Measurements from ENCODE around the gene ANO6.

ANO6 gene

GRCh38 chr12:45342171-45342570 is 126.3 kb downstream of the ANO6 start:
- DNase-seq (ENCODE audit: extremely low read depth in 1 of 2, low read depth in 1 of 2), result no peak

- DNase-seq (ENCODE audit: extremely low read depth in 1 of 2, low read depth in 1 of 2), result no peak
Observed at GRCh38 chr12:45342848-45343247, 127.0 kb downstream of the ANO6 start.

GRCh38 chr12:45343269-45344051 is 127.6 kb downstream of the ANO6 start:
- no peak for DNase-seq (ENCODE audit: extremely low read depth in 1 of 2, low read depth in 1 of 2)

- DNase-seq (ENCODE audit: extremely low read depth in 1 of 2, low read depth in 1 of 2), result no peak
Observed at GRCh38 chr12:45348311-45348710, 132.4 kb downstream of the ANO6 start.

GRCh38 chr12:45348986-45349385 is 133.1 kb downstream of the ANO6 start:
- DNase-seq (ENCODE audit: extremely low read depth in 1 of 2, low read depth in 1 of 2), result no peak

- DNase-seq (ENCODE audit: extremely low read depth in 1 of 2, low read depth in 1 of 2), result no peak
Observed at GRCh38 chr12:45349916-45350315, 134.0 kb downstream of the ANO6 start.

DNA sequence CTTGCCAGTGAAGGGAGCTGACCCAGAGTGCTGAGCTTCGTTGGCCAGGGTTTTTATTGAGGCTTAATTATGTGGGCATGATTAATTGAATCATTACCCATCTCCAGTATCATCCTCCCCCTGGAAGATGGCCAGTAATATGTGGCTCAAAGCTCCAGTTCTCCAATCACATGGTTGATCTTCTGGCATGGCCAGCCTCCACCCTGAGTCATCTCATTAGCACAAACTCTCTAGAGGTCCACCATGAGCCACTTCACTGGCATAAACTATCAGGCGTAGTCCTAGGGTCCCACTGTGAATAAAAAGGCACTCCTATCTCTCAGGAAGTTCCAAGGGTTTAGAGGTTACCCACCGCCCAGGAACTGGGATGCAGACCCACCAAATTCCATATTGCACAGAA is 135.0 kb downstream of the ANO6 start:
- no peak for DNase-seq (ENCODE audit: extremely low read depth in 1 of 2, low read depth in 1 of 2)

DNA sequence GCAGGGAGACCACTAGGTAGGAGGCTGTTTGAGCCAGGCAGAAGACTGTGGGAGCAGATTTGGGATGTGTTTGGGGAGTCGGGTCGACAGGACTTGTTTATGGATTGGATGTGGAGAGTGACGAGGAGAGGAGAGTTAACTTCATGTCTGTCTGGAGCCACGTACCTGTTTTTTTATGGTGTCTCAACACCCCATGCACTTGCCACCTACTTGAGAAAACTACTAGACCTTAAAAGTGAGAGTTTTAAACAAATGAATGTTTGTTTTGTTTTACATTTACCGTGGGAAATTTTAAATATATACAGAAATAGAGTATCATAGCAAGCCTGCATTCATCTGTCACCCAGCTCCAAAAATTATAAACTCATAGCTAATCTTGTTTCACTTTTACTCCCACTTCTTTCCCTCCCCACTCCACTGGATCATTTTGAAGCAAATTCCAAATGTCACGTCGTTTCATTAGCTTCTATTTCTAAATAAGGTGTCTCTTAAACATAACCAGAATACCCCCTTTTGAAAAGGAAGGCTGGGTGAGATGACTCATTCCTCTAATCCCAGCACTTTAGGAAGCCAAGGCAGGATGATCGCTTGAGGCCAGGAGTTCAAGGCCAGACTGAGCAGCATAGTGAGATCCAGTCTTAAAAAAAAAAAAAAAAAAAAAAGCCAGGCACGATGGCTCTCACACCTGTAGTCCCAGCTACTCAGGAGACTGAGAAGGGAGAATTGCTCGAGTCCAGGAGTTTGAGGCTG is 136.2 kb downstream of the ANO6 start:
- no peak for DNase-seq (ENCODE audit: extremely low read depth in 1 of 2, low read depth in 1 of 2)

DNA sequence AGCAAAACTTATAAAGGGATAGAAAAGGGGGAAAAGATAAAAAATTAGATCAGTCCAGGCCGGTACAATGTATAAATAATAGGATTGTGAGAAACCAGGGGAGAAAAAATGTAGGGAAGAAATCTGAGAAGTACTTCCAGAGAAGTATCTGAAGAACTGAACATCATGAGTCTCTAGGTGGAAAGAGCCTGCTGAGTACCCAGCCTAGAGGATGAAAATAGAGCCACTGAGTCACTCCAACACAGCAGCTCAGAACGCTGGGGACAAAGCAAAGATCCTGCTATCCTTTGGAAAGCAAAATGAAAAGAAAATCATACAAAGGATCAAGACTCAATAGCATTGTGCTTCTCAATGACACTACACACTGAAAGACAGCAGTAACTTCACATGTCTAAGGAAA is 138.0 kb downstream of the ANO6 start:
- no peak for DNase-seq (ENCODE audit: extremely low read depth in 1 of 2, low read depth in 1 of 2)

DNA sequence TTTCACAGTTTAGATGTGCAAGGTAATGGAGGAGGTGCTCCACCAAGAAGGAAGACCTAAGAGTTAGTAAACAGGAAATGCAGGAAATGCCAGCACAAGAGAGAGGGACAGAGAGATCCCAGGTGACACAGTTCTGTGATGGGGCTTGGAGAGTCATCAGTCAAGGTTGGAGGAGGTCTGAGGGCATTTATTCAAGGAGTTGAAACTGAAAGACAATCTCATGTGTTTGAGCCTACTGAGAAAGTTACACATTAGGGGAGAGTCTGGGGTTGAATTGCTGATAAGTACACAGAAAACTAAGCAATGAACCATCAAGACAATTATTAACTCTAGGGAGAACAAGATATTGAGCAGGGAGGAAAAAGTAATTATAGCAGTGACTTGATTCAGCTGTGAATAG is 138.5 kb downstream of the ANO6 start:
- no peak for DNase-seq (ENCODE audit: extremely low read depth in 1 of 2, low read depth in 1 of 2)

DNA sequence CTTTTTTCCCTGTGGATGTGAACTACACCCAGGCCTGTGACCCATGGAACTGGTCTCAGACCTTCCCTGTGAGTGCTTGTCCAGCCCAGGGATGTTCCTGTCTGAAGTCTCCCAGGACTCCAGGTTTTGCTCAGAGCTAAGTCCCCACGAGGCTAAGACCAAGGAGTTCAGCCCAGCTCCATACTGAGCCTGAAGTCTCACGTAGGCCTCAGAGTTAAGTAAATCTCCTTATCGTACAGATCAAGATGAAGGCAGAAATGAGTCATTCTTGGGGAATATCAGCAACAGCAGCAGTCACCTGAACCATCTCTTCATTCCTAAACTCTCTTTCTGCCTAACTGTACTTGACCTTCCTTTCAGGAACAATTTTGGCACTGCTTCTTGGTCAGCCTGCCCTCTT is 139.8 kb downstream of the ANO6 start:
- no peak for DNase-seq (ENCODE audit: extremely low read depth in 1 of 2, low read depth in 1 of 2)

- no peak for DNase-seq (ENCODE audit: extremely low read depth in 1 of 2, low read depth in 1 of 2)
Observed at GRCh38 chr12:45356822-45357538, 141.1 kb downstream of the ANO6 start.

DNA sequence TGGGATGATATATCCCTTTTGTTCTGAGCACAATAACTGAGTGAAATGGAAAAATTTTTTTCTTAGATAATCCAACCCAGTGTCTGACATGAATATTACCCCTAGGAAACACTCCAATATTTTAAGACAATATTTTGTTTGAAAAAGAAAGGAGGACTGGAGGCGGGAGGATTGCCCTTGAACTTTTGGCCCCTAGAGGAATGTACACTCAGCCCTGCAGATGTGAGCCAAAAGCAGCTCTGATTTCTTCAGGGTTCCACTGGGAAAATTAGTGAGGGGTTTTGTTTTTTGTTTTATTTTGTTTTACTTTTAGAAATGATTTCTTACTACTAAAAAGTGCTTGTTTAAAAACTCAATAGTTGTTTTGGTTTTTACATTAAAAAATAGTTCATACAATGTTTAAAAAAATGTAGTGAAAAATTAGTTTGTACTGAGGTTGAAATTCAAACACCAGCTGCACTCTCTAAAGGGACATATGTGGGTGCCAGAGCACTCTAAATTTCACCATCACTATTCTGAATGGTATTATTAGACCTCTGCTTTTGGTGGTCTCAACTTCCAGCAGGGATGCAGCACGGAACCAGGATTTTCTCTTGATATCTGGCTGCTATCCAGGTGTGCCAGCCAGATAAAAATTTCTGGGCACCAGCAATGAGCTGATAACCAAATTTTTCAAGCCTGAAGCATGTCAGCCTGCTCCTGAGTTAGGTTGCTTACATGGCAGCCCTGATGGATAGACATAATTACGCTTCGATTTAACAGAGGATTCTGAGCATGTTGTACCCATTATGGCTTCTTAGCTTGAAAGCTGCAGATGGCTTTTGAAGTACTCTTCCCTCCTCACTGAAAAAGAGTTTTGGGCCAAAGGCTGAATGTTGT is 141.9 kb downstream of the ANO6 start:
- no peak for DNase-seq (ENCODE audit: extremely low read depth in 1 of 2, low read depth in 1 of 2)

- no peak for DNase-seq (ENCODE audit: extremely low read depth in 1 of 2, low read depth in 1 of 2)
Observed at GRCh38 chr12:45362291-45362690, 146.4 kb downstream of the ANO6 start.

- no peak for DNase-seq (ENCODE audit: extremely low read depth in 1 of 2, low read depth in 1 of 2)
Observed at GRCh38 chr12:45363903-45364302, 148.0 kb downstream of the ANO6 start.

DNA sequence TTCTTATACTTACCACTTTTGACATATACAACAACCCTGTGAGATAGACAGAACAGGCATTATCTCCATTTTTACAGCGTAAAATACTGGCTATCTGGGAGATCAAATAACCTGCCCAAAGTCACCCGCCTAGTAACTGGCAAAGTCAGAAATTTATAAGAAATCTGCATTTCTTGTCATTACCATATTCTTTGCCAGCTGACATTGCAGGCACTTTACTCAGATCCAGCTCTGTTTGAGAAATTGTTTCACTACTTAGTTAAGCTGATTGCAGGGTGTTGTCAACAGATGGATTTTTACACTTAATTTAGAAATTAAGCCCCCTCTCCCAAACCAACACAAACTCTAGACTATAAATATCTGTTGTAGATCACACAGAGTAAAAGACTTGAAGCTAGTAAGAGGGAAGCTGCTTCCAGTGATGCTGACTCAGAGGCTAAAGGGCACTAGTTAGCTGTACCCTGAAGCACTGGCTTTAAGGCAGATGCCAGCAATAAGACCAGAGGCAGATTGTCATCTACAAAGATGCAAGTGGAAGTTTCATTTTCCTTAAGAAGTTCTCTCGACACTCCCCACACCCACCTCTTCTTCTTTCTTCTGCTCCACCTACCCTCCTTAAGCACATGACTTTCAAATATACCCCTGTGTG is 153.1 kb downstream of the ANO6 start:
- no peak for DNase-seq (ENCODE audit: extremely low read depth in 1 of 2, low read depth in 1 of 2)

GRCh38 chr12:45377815-45378214 is 161.9 kb downstream of the ANO6 start:
- DNase-seq (ENCODE audit: extremely low read depth in 1 of 2, low read depth in 1 of 2), result no peak

DNA sequence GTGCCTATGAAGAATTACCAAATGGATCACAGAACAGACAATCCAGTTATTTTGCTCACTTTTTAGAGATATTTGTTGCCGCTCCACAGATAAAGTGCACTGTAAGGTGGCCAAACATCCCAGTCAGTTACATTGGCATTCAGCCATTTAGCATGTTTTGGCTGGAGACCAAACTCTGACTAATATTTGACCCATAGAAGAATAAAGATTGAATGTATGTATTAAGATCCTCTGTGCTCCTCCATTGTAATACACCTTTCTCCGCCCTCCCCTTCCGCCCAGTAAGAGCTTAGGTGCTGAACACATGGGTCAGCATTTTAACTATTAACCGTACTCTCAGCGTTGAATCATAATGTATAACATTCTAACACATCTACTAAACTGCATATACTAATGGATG is 163.4 kb downstream of the ANO6 start:
- DNase-seq (ENCODE audit: extremely low read depth in 1 of 2, low read depth in 1 of 2), result no peak

DNA sequence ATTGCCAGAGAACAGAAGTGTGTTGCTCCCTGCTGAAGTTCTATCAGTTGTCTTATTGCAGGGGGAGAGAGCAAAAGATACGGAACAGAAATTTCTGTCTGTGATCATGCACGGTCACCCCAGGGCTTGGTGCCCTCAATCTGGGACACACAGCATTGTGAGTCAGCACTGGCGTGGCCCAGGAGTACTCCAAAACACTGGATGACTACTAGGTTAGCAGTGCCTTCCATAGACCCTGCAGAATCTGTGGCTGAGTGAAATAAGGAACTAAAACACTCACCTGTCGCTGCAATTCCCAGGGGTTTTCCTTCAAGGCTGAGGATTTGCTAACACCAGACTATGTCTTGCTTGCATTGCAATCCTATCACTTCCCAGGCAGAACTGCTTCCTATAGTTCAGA is 165.5 kb downstream of the ANO6 start:
- DNase-seq (ENCODE audit: extremely low read depth in 1 of 2, low read depth in 1 of 2), result no peak

- DNase-seq (ENCODE audit: extremely low read depth in 1 of 2, low read depth in 1 of 2), result no peak
Observed at GRCh38 chr12:45388545-45388944, 172.7 kb downstream of the ANO6 start.

Data from stimulated activated CD8-positive, alpha-beta memory T cell treated with anti-CD3 and anti-CD28 coated beads, Interleukin-7, amount 100 ng/mL, for 48 hours (primary cell).